NCI-H526 treated with DMSO at 0.1 percent for 48 hours (cell line): ENCODE measurements around the gene EOGT.

Source experiments
- DNase-seq: peaks from one replicate; lab custom pipeline; 2025; lab: John Stamatoyannopoulos, UW

EOGT gene

DNA sequence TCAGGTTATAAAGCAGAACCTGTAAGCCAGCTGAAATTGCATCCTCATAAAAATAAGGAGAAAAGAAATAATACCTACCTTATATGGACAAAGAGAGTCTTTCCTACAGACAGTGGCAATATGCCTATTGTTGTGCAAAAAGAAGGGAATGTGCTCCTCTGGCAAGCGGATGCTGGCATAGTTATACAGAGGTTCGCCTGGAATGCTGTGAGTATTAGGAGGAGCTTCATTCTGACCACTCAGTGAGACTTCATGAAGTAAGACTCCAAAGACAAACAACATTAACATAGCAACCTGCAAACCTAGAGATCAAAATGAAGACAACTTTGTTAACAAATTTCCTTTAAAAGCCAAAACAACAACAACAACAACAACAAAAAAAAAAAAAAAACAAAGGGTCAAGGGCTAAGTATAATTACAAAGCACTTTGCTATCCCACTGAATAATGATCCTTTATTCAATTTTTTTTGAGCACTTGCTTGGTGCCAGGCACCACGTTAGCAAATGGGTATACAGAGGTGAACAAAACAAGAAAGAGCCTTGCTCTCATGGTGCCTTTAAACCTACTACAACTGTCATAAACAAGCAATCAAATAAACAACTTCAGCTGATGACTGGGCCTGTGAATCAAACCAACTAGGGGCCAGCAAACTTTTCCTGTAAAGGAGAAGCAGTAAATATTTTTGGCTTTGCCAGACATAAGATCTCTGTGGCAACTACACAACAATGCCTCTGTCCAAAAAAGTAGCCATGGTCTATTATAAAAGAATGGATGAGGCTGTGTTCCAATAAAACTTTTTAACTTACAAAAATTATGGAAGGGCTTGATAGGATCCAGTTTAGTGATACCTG is 3.7 kb downstream of the EOGT start:
- DNase-seq: no peak

DNA sequence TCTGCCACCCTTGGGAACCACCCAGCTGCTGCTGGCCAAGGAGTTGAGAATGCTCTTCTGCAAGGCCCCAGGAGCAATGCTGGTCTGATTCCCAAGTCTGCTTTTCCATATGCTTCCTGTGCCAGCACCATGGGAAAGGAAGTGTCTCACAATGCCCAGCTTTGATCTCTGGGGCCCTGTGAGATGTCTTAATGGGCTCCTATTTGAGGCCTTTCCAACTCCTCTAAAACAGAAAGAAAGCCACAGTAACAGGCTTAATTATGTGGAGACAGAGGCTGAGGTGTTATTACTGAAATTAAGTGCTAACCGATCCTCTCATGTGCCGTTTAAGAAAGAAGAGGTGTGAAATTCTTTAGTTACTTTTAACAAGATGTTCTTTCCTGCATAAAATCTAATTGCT is 4.5 kb downstream of the EOGT start:
- DNase-seq: no peak

DNA sequence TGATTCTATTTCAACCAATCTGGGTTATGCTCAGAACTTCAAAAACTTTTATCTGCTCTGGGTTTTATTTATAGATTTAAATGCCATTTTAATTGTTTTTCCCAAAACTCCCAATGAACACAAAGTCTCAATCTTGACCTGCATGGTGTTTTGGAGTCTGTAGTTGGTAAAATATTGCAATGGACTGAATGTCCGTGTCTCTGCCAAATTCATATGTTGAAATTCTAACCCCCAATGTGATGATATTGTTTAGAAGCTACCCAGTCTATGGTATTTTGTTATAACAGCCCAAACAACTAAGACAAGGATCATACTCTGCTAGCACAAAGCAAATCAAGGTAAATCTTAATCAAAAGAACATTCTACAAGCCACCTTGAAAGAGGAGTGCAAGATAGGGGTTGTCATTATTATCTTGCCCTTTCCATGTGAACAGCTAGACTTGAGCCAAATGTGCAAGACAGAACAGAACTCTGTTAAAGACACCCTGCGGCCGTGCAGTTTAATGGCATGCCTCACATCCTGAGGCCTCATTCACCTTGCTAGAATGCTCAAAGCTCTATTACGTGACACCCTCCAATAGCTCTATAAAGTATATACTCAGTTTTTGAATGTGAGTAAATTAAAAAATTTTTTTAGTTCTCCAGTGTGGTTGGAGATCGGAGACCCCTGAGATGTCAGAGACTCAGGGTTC is 7.5 kb downstream of the EOGT start:
- DNase-seq: no peak

DNA sequence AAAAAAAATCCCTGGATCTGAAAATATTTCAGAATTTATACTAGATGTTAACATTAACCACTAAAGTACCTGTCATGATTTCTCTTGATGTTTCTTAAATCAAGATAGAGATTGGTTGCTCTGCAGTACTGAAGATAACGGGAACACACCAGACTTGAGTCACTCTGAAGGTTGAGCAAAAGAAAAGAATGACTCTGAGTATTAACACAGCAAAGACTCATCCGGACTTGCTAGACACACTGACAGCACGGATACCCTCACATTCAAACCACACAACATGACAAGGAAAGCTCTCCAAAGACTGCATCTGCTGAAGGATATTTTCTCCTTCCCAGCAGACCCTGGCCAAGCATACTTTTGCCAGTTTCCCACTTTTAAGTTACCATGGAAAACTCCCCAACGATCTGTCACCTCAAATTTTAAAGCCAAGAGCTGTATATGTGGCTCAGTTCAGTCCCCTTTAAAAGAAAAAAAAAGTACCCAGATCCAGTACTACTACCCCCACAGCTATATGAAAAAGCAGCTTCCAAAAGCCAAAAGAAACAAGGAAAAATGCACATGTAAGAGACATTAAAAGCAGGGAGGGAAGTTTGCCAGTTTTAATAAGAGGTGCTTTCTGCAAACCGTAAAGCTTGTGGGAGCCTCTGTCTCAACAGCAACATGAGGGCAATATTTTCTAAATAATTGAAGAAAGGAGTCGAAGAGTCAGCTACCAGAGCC is 8.3 kb downstream of the EOGT start:
- no peak for DNase-seq

DNA sequence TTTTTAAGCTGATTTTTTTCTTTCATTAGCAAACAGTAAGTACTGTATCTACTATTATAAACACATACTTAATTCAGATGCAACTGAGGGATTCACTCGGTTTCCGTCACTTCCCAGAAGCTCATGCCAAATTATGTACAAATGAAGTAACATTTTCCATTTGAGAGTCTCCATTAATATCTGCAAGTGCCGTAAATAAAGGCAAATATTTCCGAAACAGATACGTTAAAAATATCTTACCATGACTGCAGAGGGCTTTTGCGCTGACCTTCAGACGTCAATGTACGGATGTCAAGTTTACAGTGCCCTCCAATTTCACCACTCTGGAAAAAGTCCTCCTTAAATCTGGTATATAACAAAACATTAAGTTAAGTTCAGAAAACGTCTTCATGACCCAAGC is 9.3 kb downstream of the EOGT start:
- DNase-seq: no peak

DNA sequence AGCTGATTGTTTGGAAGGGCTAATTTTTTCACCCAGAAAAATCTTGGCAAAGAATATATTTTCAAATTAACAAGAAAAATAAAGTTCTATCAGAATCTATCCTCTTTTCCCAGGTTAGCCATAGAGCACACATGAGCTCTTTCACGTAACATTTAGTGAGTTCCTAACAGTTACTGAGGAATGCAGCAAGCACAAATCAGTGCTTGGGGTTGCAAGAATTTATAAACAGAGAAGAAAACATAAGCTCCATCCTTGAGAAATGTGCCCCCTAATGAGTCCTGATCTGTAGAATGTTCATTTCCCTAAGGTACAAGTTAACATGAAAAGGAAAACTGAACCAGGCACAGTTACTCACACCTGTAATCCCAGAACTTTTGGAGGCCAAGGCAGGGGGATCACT is 13.9 kb downstream of the EOGT start:
- no peak for DNase-seq

DNA sequence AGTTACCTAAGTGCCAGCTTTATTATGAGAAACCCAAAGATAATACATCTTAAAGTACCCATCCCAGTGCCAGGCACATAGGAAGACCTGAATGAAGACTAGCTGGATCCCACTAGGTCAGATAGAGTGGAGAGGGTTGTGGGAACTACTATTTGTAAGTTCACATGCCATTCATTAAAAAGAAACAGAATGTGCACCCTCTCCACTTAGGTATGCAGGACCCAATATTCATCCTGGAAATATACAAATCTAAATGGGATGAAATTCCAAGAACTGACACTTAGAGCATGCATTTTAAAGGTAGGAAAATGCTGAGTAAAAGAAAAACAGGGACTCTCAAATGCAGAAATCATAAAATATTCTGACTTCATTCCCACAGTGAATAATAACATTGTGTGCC is 14.3 kb downstream of the EOGT start:
- DNase-seq: no peak

DNA sequence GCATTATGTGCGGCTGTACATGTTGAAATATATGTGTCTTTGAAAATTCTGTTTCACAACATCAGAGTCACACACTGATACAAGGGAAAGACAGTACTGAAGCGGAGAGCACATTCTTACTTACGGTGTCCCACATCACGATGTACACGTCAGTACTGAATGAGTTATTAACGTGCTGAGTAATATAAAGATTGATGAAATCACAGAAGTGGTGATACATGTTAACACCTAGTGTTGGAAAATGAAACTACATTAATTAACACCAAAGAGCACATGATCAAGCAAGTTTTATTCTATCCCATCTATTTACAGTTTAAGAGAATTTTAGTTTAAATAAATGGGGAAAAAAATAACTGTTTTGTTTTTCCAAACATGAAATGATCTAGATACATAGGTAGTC is 15.6 kb downstream of the EOGT start:
- no peak for DNase-seq

DNA sequence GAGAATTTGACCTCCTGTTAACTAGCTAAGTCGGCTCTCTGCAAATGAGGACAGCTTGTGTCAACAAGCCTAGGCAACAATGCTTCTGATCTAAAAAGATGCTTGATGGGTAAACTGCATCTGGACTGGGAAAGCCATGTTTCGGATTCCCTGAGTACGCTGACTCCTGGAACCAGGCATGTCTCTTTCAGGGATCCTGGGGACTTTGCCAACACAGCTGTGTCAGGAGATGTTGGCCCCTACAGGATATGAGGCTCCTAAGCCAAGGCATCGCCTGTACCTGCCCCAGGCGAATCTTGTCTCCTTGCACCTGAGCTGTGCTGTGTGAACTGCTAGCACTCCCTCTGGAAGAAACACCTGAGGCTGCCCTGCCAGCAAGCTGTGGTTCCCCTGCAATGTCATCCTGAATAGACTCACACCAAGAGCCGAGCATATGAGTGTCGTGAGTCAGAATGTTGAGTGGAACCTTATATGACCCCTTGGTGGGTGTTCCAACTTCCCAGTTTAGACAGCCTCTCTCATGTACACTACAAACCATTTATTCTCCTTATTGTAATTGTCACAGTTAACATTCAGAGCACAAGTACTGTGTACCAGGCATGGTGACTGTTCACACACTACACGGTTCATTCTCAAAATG is 17.0 kb downstream of the EOGT start:
- DNase-seq: no peak

DNA sequence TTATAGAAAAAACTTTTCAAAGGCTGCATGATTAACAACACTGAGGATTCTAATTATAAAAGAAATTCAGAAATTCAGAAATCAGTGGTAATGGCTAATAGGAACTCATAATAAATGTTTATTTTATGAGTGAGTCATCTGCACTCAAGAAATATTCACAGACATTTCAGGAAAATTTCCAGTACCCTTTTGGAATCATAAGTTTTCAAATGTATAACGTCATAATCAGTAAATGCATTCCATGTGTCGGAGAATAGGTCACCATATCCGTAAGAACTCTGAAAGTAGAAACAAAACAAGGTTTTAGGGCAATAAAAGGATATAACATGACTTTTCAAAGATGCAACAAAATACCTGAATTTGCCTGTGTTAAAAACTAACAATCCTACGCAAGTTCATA is 24.7 kb downstream of the EOGT start:
- no peak for DNase-seq

DNA sequence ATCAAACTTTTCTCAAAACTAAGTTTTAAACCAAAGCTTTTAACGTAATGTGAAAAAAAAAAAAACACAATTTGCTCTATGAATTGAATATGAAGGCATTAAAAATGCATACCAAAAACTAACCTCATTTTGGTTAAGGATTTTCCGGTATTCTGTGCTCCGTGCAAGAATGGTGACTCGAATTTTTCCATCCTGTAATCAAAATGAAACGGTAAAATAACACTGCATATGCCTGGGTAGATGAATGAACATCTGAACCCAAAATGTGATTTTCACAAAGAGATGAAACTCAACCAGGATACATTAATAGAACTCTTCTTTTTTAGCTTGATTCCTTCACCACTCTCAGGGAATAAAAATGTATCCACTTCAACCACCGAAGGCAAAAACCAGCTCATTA is 26.2 kb downstream of the EOGT start:
- no peak for DNase-seq

DNA sequence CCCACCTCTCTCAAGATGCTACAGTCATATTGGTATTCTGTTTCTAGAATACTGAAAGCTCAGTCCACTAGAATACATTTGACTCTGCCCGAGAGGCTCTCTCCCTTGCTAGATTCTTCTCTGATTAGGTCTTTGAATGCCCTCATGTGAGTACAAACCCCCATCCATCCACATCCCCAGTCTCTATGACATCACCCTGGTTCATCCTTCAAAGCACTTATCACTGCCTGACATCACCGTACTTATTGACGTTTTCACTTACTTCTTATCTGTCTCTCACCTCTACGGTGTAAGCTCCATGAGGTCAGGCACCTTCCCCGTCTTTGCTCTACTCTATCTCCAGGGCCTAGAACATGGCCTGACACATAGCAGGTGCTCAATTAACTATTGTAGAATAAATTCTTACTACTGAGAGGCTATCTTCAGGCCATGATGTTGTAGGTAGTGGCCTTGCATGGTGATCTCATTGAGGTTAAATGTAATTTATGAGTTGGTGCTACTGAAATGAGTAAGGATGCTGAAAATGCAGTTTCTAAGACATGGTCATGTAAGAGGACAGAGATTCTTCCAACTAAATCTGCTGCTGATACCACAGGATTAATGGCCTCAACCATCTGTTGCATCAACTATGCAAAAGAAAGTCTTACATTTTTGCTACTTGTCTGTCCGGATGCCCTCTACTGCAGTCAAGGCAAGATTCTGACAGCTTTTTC is 26.8 kb downstream of the EOGT start:
- DNase-seq: no peak

DNA sequence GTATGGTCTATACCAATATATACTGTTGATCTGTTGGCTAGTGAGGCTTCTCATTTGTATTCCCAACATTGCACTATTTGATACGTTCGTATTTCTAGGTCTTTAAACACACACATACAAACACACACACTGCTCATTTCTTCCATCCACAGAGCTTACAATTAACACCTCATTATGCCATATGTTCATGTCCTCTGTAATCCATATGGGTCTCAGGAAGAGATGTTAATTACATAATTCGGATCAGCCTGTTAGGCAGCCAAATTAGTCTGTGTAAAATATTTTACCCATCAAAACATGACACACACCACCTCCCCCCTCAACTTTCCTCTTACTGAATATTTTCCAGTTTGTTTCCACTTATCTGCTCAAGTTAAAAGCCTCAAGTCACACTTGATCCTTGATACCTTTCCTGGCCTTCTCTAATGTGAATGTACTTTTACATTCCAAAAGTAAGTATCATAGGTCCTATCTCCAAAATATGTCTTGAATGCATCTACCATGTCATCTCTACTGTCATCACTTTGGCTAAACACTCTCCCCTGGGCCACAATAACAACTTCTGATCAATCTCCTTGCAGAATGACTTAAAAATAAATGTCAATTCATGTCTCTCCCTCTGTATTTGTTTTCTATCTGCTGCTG is 28.2 kb downstream of the EOGT start:
- no peak for DNase-seq

DNA sequence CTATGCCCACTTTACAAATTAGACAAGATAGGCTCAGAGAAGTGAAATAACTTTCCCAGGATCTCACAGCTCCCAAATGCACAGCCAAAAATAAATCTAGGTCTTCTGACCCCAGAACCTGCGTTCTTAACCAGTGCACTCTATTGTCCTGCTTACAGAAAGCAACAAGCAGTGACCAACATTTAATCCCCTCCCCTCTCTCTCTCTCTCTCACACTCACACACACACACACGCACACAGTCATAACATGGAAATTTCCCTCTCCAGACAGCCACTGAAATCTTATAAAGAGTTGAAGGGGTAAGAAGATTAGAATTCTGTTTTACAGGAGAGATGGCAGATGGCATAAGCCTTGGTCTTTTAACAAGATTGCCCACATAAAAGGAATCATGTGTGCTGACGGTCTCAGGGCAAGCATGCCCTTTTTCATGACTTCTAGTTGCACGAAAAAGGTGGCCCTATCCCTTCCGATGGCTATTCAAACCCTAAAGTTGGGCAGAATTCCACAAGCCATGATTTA is 29.4 kb downstream of the EOGT start:
- no peak for DNase-seq

DNA sequence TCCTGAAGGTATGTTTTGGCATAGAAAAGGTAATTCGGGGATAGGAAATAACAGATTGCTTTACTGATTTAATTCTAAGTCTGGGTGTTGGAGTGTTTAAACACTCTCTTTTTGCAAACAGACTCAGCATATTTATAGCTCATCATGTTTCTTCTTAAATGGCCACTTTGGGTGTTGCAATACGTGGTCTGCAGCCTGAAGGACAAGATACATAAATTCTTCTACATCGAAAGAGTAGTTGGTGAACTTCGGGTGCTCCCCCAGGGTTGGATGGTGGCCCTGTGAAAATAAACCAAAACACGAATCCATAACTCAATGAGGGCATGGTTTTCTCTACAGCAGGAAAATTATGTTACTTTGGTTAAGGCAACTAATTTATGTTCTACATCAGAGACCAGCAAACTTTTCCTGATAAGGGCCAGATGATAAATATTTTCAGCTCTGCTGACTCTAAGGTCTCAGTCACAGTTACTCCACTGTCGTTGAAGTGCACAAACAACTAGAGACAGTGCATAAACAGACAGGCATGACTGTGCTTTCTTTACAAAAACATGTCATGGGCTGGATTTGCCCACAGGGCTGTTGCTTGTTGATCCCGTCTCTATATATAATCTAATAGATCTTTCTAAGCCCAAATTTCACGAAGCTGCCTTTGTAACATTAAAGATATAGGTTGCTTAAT is 35.9 kb downstream of the EOGT start:
- no peak for DNase-seq

DNA sequence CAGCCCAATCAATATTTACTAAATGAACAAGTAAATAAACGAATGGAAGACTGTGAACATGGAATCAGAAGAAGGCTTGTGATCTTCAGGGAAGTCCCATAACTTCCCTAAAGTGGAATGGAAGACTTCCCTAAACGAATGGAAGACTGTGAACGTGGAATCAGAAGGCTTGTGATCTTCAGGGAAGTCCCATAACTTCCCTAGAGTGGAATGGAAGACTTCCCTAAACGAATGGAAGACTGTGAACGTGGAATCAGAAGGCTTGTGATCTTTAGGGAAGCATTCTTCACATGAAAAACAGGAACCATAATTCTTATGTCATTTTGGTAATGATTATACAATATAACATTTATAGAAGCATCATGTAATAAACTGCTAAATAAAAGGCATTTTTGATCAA is 38.8 kb downstream of the EOGT start:
- DNase-seq: no peak

DNA sequence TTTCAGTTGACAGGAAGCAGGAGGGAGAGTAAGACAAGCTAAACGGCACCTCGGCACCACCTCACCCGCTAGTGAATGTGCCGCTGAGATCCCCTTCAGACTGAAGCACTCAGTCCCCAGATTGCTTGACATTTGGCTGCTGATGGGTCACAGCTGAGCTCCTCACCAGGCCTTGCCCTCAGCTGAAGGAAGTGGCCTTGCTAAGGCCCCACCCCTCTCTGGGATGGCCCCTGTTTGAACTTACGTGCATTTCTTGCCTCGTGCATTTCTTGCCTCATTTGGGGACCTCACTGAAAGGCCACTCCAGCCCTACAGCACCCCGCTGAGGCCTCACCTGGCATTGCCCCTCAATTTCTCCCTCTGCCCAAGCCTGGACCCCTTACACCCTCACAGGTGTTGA is 39.8 kb downstream of the EOGT start:
- no peak for DNase-seq

DNA sequence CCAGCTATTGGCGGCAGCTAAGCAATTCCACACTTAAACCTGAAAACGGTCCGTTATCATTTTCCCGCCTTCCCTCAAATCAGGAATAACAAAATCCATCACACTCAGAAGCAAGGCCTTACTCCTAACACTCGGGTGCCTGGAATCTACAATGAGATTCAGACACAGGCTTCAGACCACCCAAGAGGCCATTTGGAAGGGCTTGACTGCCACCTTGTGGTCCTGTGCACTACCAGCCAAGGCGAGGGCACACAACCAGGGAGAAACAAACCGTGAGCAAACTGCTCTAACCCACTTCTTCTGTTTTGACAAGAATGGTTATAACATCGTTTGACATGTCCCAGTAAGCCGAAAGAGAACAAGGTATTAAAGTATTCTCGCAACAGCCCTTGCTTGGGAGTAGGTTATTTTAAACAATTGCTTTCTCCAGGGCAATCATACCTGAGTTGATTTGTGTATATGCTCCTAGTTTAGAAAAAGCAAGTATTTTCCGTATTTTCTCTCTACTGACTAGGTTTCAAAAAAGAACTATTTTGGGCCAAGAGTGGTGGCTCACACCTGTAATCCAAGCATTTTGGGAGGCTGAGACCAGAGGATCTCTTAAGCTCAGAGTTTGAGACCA is 41.0 kb downstream of the EOGT start:
- peak; percentile 2 for DNase-seq

DNA sequence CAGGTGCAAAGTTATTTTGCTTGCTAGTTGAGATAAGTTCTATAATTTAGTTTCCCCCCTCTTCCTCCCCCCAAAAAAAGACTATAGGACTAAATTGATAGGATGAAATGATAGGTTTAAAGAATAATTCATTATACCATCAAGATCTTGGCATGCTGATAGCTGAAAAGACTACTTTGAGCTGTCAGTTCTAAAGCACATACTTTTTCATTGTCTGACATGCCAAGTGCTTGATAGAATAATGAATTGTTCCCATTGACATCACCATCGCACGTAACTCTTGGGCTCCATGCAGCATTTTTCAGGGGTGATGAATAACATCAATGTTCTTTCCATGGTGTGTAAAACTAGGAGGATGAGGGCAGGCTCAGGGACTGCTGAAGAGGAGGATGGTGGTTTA is 48.8 kb downstream of the EOGT start:
- DNase-seq: no peak

DNA sequence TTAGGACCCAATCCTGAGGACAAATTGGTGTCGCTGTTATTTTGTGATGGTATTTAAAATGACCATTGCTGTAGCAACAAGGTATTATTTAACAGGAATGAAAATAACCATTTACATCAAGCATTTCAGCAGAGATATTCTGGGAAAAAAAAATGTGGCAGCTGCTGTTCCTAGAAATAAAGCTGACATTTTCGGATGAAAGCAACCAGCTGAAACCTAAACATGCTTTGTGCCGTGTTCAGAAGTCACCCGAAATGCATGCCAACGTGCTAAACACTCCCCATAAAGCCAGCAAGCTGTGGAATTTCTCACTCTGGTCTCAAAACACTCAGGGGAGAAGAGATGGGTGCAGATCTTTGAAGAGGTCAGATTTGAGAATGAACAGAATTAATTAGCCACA is 49.6 kb downstream of the EOGT start:
- no peak for DNase-seq
